Mesothelial cell of epicardium (in vitro differentiated cells): ENCODE measurements around the gene OBSCN. TPM values are rescaled to one million over a fixed set of nuclear protein-coding genes. Genes with fewer than 3 reads are reported as not detected.

ENCODE experiments used
- DNase-seq, 2 experiments: peaks; one replicate each; pipeline ENCODE4 v3.0.0; 2021; ENCODE audit warnings: low spot score in 2 of 2; ENCODE audit not compliant: unreplicated experiment in 2 of 2
- H3K27ac Mint-ChIP-seq: 2 replicates; pipeline ENCODE4 v1.8.0; 2021; ENCODE audit warnings: mixed read lengths
- H3K27me3 Mint-ChIP-seq: 2 replicates; pipeline ENCODE4 v1.8.0; 2021; ENCODE audit warnings: low read depth, mixed read lengths
- H3K36me3 Mint-ChIP-seq: 2 replicates; pipeline ENCODE4 v1.8.0; 2021; ENCODE audit warnings: mixed read lengths
- H3K4me1 Mint-ChIP-seq: 2 replicates; pipeline ENCODE4 v1.8.0; 2021; ENCODE audit warnings: mixed read lengths
- H3K4me3 Mint-ChIP-seq: 2 replicates; pipeline ENCODE4 v1.8.0; 2021; ENCODE audit warnings: mild to moderate bottlenecking, moderate library complexity, mixed read lengths
- H3K9me3 Mint-ChIP-seq: 2 replicates; pipeline ENCODE4 v1.8.0; 2021; ENCODE audit warnings: mixed read lengths
- CTCF ChIP-seq: fragments of 200-600 bp; sonication (generic); IDR thresholded peaks from one replicate; pipeline ENCODE4 v1.5.0; 2021; ENCODE audit warnings: antibody characterized with exemption; ENCODE audit not compliant: unreplicated experiment
- total RNA-seq: library from RNA; stranded (reverse); gene quantifications from 3 replicates; pipeline ENCODE4 v1.2.1, GENCODE V29; 2021

Gene OBSCN
- 95.3 to 113 TPM (median 100 TPM) in 3 replicates for total RNA-seq

GRCh38 chr1:228207851-228208821, at the start of gene OBSCN:
Gene OBSCN (plus strand): TSS chr1:228208044. CDS start chr1:228211784, 3,740 bp downstream.
- H3K27ac Mint-ChIP-seq: no peak within 1 kb of the TSS
- peaks cover 2% of the 10 kb centered on the region for H3K4me1 Mint-ChIP-seq
- no peaks in the 10 kb centered on the region for H3K9me3 Mint-ChIP-seq
- H3K36me3 Mint-ChIP-seq: no peaks in the 10 kb centered on the region
- no peak within 1 kb of the TSS for H3K4me3 Mint-ChIP-seq
- TF ChIP-seq CTCF: no peak
- DNase-seq: no peak
- peaks cover 13% of the 10 kb centered on the region for H3K27me3 Mint-ChIP-seq

- Mint-ChIP-seq H3K4me3 (no peak overlapping the region), H3K4me1 (peaks cover 9% of the 10 kb centered on the region), H3K9me3 (no peaks in the 10 kb centered on the region), H3K36me3 (no peaks in the 10 kb centered on the region), H3K27me3 (no peaks in the 10 kb centered on the region), H3K27ac (no peak overlapping the region)
- no peak for TF ChIP-seq CTCF
- no peak for DNase-seq
Measured at GRCh38 chr1:228158151-228159007, 49.5 kb upstream of the OBSCN start.

GRCh38 chr1:228159008-228159665, 48.7 kb upstream of the OBSCN start:
- Mint-ChIP-seq H3K36me3 (no peaks in the 10 kb centered on the region), H3K27ac (no peak overlapping the region), H3K4me1 (peaks cover 12% of the 10 kb centered on the region), H3K4me3 (no peak overlapping the region), H3K27me3 (no peaks in the 10 kb centered on the region), H3K9me3 (no peaks in the 10 kb centered on the region)
- no peak for TF ChIP-seq CTCF
- DNase-seq: no peak

- no peak for DNase-seq
- Mint-ChIP-seq H3K9me3 (no peaks in the 10 kb centered on the region), H3K4me1 (peaks cover 14% of the 10 kb centered on the region), H3K36me3 (no peaks in the 10 kb centered on the region), H3K4me3 (no peak overlapping the region), H3K27ac (no peak overlapping the region), H3K27me3 (no peaks in the 10 kb centered on the region)
- TF ChIP-seq CTCF: no peak
Measured at GRCh38 chr1:228160201-228160761, 47.6 kb upstream of the OBSCN start.

- no peak overlapping the region for H3K27ac Mint-ChIP-seq
- no peaks in the 10 kb centered on the region for H3K27me3 Mint-ChIP-seq
Measured at GRCh38 chr1:228161362-228161761, 46.5 kb upstream of the OBSCN start.

More at GRCh38 chr1:228161362-228161761, 46.5 kb upstream of the OBSCN start:
- Mint-ChIP-seq H3K4me1 (peaks cover 14% of the 10 kb centered on the region), H3K4me3 (no peak overlapping the region), H3K9me3 (no peaks in the 10 kb centered on the region), H3K36me3 (no peaks in the 10 kb centered on the region)
- DNase-seq: no peak
- no peak for TF ChIP-seq CTCF
